Measurements from ENCODE around the gene TBC1D24.

TBC1D24 gene

GRCh38 chr16:2518823-2519710, 44.1 kb downstream of the TBC1D24 start:
- no peak for DNase-seq

GRCh38 chr16:2519711-2520080, 44.8 kb downstream of the TBC1D24 start:
- DNase-seq: no peak

- DNase-seq: peak; percentile 76 to 95 (median 85)
These were observed 45.3 kb downstream of the TBC1D24 start, which contains the start of gene AMDHD2 for GRCh38 chr16:2520097-2520783. TSS of gene AMDHD2 (plus strand) at chr16:2520371. CDS start at chr16:2520459, 88 bp downstream.

GRCh38 chr16:2520784-2521531, 46.0 kb downstream of the TBC1D24 start:
- no peak for DNase-seq

GRCh38 chr16:2523801-2524231, 48.9 kb downstream of the TBC1D24 start:
- no peak for DNase-seq

- no peak for DNase-seq
These were observed 49.5 kb downstream of the TBC1D24 start for GRCh38 chr16:2524339-2524938.

GRCh38 chr16:2526135-2526534, 51.2 kb downstream of the TBC1D24 start:
- DNase-seq: no peak

GRCh38 chr16:2527071-2527783, 52.3 kb downstream of the TBC1D24 start:
- DNase-seq: no peak

- no peak for DNase-seq
These were observed 52.8 kb downstream of the TBC1D24 start for GRCh38 chr16:2527784-2528100.

- no peak for DNase-seq
These were observed 53.5 kb downstream of the TBC1D24 start for GRCh38 chr16:2528161-2529060.

GRCh38 chr16:2529061-2529931, 54.4 kb downstream of the TBC1D24 start:
- no peak for DNase-seq

GRCh38 chr16:2529961-2530628, 55.2 kb downstream of the TBC1D24 start:
- DNase-seq: no peak

- no peak for DNase-seq
These were observed 55.8 kb downstream of the TBC1D24 start for GRCh38 chr16:2530629-2531318.

- DNase-seq: no peak
These were observed 56.4 kb downstream of the TBC1D24 start, which contains the start of gene CEMP1 for GRCh38 chr16:2531371-2531695. TSS of gene CEMP1 (minus strand) at chr16:2531408. CDS start at chr16:2531073, 335 bp downstream.

GRCh38 chr16:2531696-2532493, 57.0 kb downstream of the TBC1D24 start:
- peak; percentile 95 to 100 (median 96) for DNase-seq

- peak; percentile 59 to 72 (median 64) for DNase-seq
These were observed 57.7 kb downstream of the TBC1D24 start for GRCh38 chr16:2532494-2533141.

- peak in 1 of 3 experiments; percentile 59 for DNase-seq
These were observed 58.3 kb downstream of the TBC1D24 start for GRCh38 chr16:2533142-2533755.

Measured in NCI-H1417 (cell line).